DND-41 (cell line): Measurements from ENCODE around the gene CENPX.

Experiments
- CTCF ChIP-seq: IDR thresholded peaks from 2 replicates; pipeline ENCODE4 v1.5.1; 2012; ENCODE audit warnings: borderline replicate concordance, low read length, moderate library complexity, mild to moderate bottlenecking; ENCODE audit not compliant: poor library complexity, severe bottlenecking; ENCODE audit errors: extremely low read depth
- EZH2 ChIP-seq: IDR thresholded peaks from 3 replicates; pipeline ENCODE4 v1.6.1; 2012; ENCODE audit warnings: borderline replicate concordance, low read depth, mild to moderate bottlenecking, moderate library complexity, low read length, inconsistent platforms; ENCODE audit not compliant: severe bottlenecking

GRCh38 chr17:82025401-82026107 is 2.9 kb upstream of the CENPX start:
- no peak for TF ChIP-seq EZH2
- no peak for TF ChIP-seq CTCF
